Ascending aorta (tissue), 2 donors: ENCODE results near the gene BTBD1. TPM values are rescaled to one million over a fixed set of nuclear protein-coding genes. Genes with fewer than 3 reads are reported as not detected.
"Not testable (repeated sequence)": the region's sequence is repeated elsewhere in the genome, so short reads cannot be mapped to it uniquely, and the experiment has no call there.

Experiments
- DNase-seq, 2 donors: peaks; one replicate each; pipeline ENCODE4 v3.0.0-alpha.2; 2019; ENCODE audit warnings: low spot score in 2 of 2
- H3K27ac ChIP-seq, 2 donors: fragments of 200-600 bp; sonication (generic); one replicate each; pipeline ENCODE4 v1.5.1; 2016 to 2017; ENCODE audit warnings: mild to moderate bottlenecking in 1 of 2
- H3K27me3 ChIP-seq: fragments of 200-600 bp; sonication (generic); one replicate; pipeline ENCODE4 v1.5.1; 2017
- H3K36me3 ChIP-seq, 2 donors: fragments of 200-600 bp; sonication (generic); one replicate each; pipeline ENCODE4 v1.5.1; 2016
- H3K4me1 ChIP-seq, 2 donors: fragments of 200-600 bp; sonication (generic); one replicate each; pipeline ENCODE4 v1.5.1; 2016 to 2017; ENCODE audit warnings: mild to moderate bottlenecking in 1 of 2
- H3K4me3 ChIP-seq, 2 donors: fragments of 200-600 bp; sonication (generic); one replicate each; pipeline ENCODE4 v1.5.1; 2016 to 2017; ENCODE audit warnings: mild to moderate bottlenecking in 1 of 2
- H3K9me3 ChIP-seq, 2 donors: fragments of 200-600 bp; sonication (generic); one replicate each; pipeline ENCODE4 v1.5.1; 2016
- CTCF ChIP-seq, 3 experiments: fragments of 200-600 bp in 2 of 3; fragments of 450-650 bp in 1 of 3; sonication (generic) in 2 of 3; IDR thresholded peaks; one replicate each; pipeline ENCODE4 v1.5.1; 2016 to 2019; ENCODE audit warnings: antibody characterized with exemption in 3 of 3, mild to moderate bottlenecking in 1 of 3, moderate library complexity in 1 of 3
- intact Hi-C: fragments of 100-400 bp; cut with DNase I; formaldehyde crosslinking; loops from one replicate; pipeline ENCODE4 v1.15.1; 2023
- total RNA-seq: library from RNA; depleted of rRNA; stranded (reverse); fragments of >200 nt; gene quantifications from one replicate; pipeline ENCODE4 v1.1.0, GENCODE V29; 2016

BTBD1 gene
- total RNA-seq, 1 donor from 2014 or later = 63.9 TPM

GRCh38 chr15:83053151-83053550 is 13.9 kb downstream of the BTBD1 start:
- H3K4me3 ChIP-seq = no peak overlapping the region

GRCh38 chr15:83046558-83047127 is 20.4 kb downstream of the BTBD1 start:
- Histone ChIP-seq H3K4me3 (no peak overlapping the region), H3K9me3 (no peaks in the 10 kb centered on the region), H3K27me3 (no peaks in the 10 kb centered on the region), H3K4me1 (peaks cover 0 to 4% of the 10 kb centered on the region in 2 donors), H3K36me3 (peaks cover 10 to 17% of the 10 kb centered on the region in 2 donors), H3K27ac (no peak overlapping the region)
- DNase-seq = no peak
- no peak for TF ChIP-seq CTCF (IDR thresholded peaks at IDR 0.05)
- intact Hi-C loops = no loop called here

More at GRCh38 chr15:83053151-83053550, 13.9 kb downstream of the BTBD1 start:
- TF ChIP-seq CTCF (IDR thresholded peaks at IDR 0.05) = no peak
- intact Hi-C loops = loop anchor here (5.0 kb wide), 1 partner anchor 41 kb away; the partner anchor contains the start of gene C15orf40
- Histone ChIP-seq H3K36me3 (peaks cover 10 to 29% of the 10 kb centered on the region in 2 donors), H3K27me3 (no peaks in the 10 kb centered on the region), H3K27ac (peak overlapping the region; percentile 21 to 78), H3K9me3 (no peaks in the 10 kb centered on the region), H3K4me1 (peaks cover 0 to 12% of the 10 kb centered on the region in 2 donors)
- DNase-seq = no peak

- Histone ChIP-seq H3K27ac (no peak overlapping the region), H3K36me3 (peaks cover 26 to 35% of the 10 kb centered on the region in 2 donors), H3K4me1 (peaks cover 0 to 4% of the 10 kb centered on the region in 2 donors), H3K27me3 (no peaks in the 10 kb centered on the region), H3K9me3 (no peaks in the 10 kb centered on the region), H3K4me3 (no peak overlapping the region)
- intact Hi-C loops = no loop called here
- TF ChIP-seq CTCF (IDR thresholded peaks at IDR 0.05) = no peak
- no peak for DNase-seq
These were observed 22.9 kb downstream of the BTBD1 start for GRCh38 chr15:83044156-83044555.

- intact Hi-C loops = no loop called here
- Histone ChIP-seq H3K27ac (no peak overlapping the region), H3K9me3 (no peaks in the 10 kb centered on the region), H3K27me3 (no peaks in the 10 kb centered on the region), H3K36me3 (peaks cover 18 to 31% of the 10 kb centered on the region in 2 donors), H3K4me3 (no peak overlapping the region), H3K4me1 (no peaks in the 10 kb centered on the region)
- DNase-seq = no peak
- no peak for TF ChIP-seq CTCF (IDR thresholded peaks at IDR 0.05)
These were observed 27.8 kb downstream of the BTBD1 start for GRCh38 chr15:83039206-83039605.

- Histone ChIP-seq H3K36me3 (peaks cover 16 to 39% of the 10 kb centered on the region in 2 donors), H3K27ac (no peak overlapping the region), H3K9me3 (no peaks in the 10 kb centered on the region), H3K4me1 (no peaks in the 10 kb centered on the region), H3K27me3 (no peaks in the 10 kb centered on the region), H3K4me3 (no peak overlapping the region)
- intact Hi-C loops = no loop called here
- no peak for TF ChIP-seq CTCF (IDR thresholded peaks at IDR 0.05)
- no peak for DNase-seq
These were observed 30.8 kb downstream of the BTBD1 start for GRCh38 chr15:83036253-83036652.

GRCh38 chr15:83031234-83031633 is 35.8 kb downstream of the BTBD1 start:
- H3K27ac ChIP-seq, intact Hi-C loops, DNase-seq, H3K27me3 ChIP-seq, H3K9me3 ChIP-seq, H3K4me3 ChIP-seq, H3K4me1 ChIP-seq: not testable (repeated sequence)
- H3K36me3 ChIP-seq = peaks cover 27 to 39% of the 10 kb centered on the region in 2 donors
